HG02678 (cell line): ENCODE measurements around the gene DUSP22.
"Not testable (repeated sequence)": the region's sequence is repeated elsewhere in the genome, so short reads cannot be mapped to it uniquely, and the experiment has no call there.

Experiments used
- ATAC-seq: cut with Tn5 transposase; IDR thresholded peaks from one replicate; pipeline ENCODE4 v1.9.1; 2021; ENCODE audit warnings: mild to moderate bottlenecking, moderate library complexity; ENCODE audit not compliant: unreplicated experiment

The DUSP22 gene

GRCh38 chr6:322940-323729 is 30.8 kb downstream of the DUSP22 start:
- ATAC-seq = peak; percentile 25

- ATAC-seq = no peak
Measured at GRCh38 chr6:323730-324088, 31.4 kb downstream of the DUSP22 start.

GRCh38 chr6:324116-324728 is 31.9 kb downstream of the DUSP22 start:
- ATAC-seq = no peak

- ATAC-seq = no peak
Measured at GRCh38 chr6:324729-325125, 32.4 kb downstream of the DUSP22 start.

GRCh38 chr6:325161-325860 is 33.0 kb downstream of the DUSP22 start:
- ATAC-seq = not testable (repeated sequence)

GRCh38 chr6:326066-326465 is 33.8 kb downstream of the DUSP22 start:
- not testable (repeated sequence) for ATAC-seq

- ATAC-seq = no peak
Measured at GRCh38 chr6:326896-327537, 34.7 kb downstream of the DUSP22 start.

GRCh38 chr6:327538-328116 is 35.3 kb downstream of the DUSP22 start:
- ATAC-seq = no peak

GRCh38 chr6:328136-328670 is 35.9 kb downstream of the DUSP22 start:
- ATAC-seq = peak; percentile 71

GRCh38 chr6:328924-329323 is 36.6 kb downstream of the DUSP22 start:
- ATAC-seq = no peak

GRCh38 chr6:329888-330691 is 37.8 kb downstream of the DUSP22 start:
- ATAC-seq = no peak

- no peak for ATAC-seq
Measured at GRCh38 chr6:330948-331347, 38.7 kb downstream of the DUSP22 start.

GRCh38 chr6:331622-332521 is 39.6 kb downstream of the DUSP22 start:
- peak; percentile 47 for ATAC-seq

GRCh38 chr6:332671-333070 is 40.4 kb downstream of the DUSP22 start:
- no peak for ATAC-seq

GRCh38 chr6:333379-334002 is 41.2 kb downstream of the DUSP22 start:
- ATAC-seq = no peak

GRCh38 chr6:334536-335510 is 42.5 kb downstream of the DUSP22 start:
- no peak for ATAC-seq

GRCh38 chr6:335572-335971 is 43.3 kb downstream of the DUSP22 start:
- ATAC-seq = no peak
